NCI-H1417 treated with DMSO at 0.1 percent for 48 hours (cell line): Measurements from ENCODE around the gene MTRF1L.
"Not testable (repeated sequence)": the region's sequence is repeated elsewhere in the genome, so short reads cannot be mapped to it uniquely, and the experiment has no call there.

Experiments used
- DNase-seq: peaks from one replicate; lab custom pipeline; 2025; lab: John Stamatoyannopoulos, UW

The MTRF1L gene

GRCh38 chr6:152969688-152970418 lies 32.7 kb downstream of the MTRF1L start:
- no peak for DNase-seq

- not testable (repeated sequence) for DNase-seq
Measured at GRCh38 chr6:152966168-152966894, 36.2 kb downstream of the MTRF1L start.

GRCh38 chr6:152959333-152959732 lies 43.2 kb downstream of the MTRF1L start:
- no peak for DNase-seq

DNA sequence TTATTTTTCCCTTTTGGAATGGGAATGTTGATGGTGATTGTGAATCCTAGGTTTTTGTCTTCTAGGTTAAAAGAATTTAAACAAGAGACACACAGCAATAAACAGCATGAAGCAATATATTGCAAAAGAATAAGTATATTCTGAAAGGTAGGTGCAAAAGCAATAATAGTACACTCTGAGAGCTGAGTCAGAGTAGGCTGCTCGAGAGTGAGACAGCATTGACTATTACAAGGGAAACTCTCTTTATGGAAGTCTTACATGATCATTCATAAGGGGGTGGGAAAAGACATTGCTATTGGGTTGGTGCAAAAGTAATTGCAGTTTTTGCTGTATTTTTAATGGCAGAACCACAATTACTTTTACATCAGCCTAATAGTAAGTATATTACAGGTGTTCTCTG lies 44.7 kb downstream of the MTRF1L start:
- no peak for DNase-seq

DNA sequence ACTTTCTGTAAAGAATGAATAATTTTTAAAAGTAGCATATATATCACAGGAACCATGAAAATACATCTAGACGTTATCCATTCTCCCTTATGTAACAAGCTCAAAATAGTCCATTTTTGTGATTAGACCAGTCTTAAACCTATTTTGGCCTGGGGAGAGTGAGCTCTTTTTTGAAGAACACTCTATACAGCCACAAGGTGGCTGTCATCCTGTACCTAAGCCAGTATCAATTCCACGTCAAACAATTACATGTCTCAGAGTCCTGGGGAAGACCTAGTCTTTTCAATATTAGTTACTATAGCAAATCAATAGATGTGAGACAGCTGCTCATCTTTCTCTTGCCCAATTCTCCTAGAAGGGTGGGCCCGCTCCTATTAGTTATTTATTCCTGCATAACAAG lies 48.1 kb downstream of the MTRF1L start:
- DNase-seq, result no peak

GRCh38 chr6:152952866-152953509 lies 49.5 kb downstream of the MTRF1L start:
- no peak for DNase-seq

- DNase-seq, result no peak
Measured at GRCh38 chr6:152952045-152952444, 50.5 kb downstream of the MTRF1L start.

DNA sequence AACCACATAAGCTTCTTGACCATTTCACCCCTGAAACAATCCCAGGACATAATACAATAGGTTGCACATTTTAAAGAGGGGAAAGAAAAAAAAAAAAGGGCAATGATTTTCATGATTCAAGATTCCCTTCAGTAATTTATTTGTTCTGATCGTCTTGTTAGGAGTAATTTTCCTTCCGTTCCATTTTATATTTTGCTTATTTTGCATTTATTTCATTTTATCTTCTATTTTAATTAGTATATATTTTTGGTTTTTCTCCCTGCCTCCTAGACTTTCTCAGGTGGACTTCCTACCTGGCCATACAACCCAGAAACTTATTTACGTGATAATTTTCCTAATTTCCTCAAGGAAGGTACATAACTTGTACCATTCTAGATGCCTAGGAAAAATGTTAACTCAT lies 52.3 kb downstream of the MTRF1L start:
- DNase-seq, result no peak

GRCh38 chr6:152948150-152948768 lies 54.2 kb downstream of the MTRF1L start:
- no peak for DNase-seq

DNA sequence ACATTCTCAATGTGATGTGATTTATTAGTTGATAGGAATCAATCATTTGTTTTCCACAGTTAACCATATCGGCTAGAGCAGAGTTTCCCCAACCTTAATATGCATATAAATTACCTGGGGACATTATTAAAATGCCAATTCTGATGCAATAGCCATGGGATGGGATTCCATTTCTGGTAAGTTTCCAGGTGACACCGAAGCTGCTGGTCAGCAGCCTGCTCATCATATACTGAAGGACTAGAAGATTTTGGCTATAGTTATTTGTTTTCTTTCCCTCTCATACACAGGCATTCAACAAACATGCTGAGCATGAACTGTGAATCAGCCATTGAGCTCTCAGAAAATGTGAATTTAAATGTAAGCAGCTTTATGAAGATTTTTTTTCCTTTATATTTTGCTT lies 55.5 kb downstream of the MTRF1L start:
- DNase-seq, result no peak

GRCh38 chr6:152946484-152946883 lies 56.0 kb downstream of the MTRF1L start:
- DNase-seq, result no peak

DNA sequence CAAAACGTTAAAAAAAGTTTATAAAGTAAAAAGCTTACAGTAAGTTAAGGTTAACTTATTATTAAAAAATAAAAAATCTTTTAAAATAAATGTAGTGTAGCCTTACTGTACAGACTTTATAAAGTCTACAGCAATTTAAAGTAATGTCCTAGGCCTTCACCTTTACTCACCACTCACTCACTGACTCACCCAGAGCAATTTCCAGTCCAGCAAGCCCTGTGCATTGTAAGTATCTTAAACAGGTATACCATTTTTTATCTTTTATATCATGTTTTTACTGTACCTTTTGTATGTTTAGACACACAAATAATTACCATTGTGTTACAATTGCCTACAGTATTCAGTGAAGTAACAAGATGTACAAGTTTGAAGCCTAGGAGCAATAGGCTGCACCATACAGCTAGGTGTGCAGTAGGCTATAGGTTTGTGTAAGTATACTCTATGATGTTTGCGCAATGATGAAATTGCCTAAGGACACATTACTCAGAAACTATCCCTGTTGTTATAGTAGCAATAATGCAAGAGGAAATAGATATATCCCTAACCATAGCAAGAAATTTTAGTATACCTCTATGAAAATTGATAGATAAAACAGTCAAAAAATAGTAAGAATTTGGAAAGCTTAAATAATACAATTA lies 59.1 kb downstream of the MTRF1L start:
- DNase-seq, result no peak

DNA sequence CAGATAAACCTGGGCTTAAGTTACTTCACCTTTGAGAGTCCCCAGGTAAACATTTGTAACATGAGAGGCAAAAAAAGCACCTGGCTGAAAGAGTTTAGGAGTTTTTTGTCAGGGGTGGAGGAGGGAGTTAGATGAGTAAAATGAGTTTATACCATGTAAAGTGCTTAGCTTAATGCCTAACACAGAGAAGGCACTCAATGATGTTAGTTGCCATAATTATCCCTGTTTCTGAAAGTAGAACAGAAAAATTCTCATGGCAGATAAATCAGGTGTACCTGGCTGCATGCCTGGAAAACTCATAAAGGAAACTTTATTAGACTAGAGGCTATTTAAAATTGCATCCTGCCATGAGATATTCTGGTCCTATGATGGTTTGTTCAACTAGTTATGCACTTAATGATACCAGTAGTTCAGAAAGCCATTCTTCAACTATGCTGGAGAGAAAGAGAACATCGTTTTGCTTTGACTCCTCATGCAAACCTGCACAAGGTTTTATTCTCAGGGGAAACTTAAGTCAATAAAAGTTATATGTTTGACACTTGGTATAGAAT lies 60.1 kb downstream of the MTRF1L start:
- no peak for DNase-seq

DNA sequence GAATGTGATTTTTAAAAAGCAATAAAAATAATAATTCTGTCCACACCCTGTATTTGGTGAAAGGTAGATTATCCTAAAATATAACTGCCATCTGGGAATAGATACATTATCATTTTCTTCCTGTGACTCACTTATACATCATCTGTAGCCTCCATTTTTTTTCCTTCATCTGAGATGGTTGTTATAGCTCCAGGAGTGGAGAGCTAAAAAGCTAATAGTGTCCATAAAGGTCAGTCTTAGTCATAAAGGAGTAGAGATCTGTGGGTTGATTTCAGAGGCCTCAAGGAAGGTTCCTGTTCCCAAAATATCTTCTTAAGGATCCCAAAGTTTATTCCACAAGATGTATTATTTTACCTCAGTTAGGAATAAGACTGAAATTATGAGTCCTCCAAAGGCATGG lies 60.8 kb downstream of the MTRF1L start:
- no peak for DNase-seq
